HUES48 (cell line): ENCODE results near the gene ZIC5.
A peak's percentile ranks its signal among the peaks of the same experiment; 100 is the strongest.

Experiments
- H3K27ac ChIP-seq: one replicate; pipeline ENCODE4 v1.7.0; 2013; ENCODE audit warnings: low read depth, low read length, inconsistent platforms
- H3K27me3 ChIP-seq: 2 replicates; pipeline ENCODE4 v1.6.1; 2013; ENCODE audit warnings: mild to moderate bottlenecking, low read length; ENCODE audit not compliant: control insufficient read depth, insufficient read depth
- H3K36me3 ChIP-seq: 2 replicates; pipeline ENCODE4 v1.6.1; 2013; ENCODE audit warnings: low read length; ENCODE audit not compliant: control insufficient read depth, insufficient read depth
- H3K4me1 ChIP-seq: 2 replicates; pipeline ENCODE4 v1.6.1; 2013; ENCODE audit warnings: mild to moderate bottlenecking, low read length; ENCODE audit not compliant: control insufficient read depth, insufficient read depth
- H3K4me3 ChIP-seq: 2 replicates; pipeline ENCODE4 v1.5.1; 2013; ENCODE audit warnings: mild to moderate bottlenecking, low read depth, low read length
- H3K9ac ChIP-seq: 2 replicates; pipeline ENCODE4 v1.6.1; 2013; ENCODE audit warnings: mild to moderate bottlenecking, low read depth, low read length, moderate library complexity
- H3K9me3 ChIP-seq: 2 replicates; pipeline ENCODE4 v1.6.1; 2013; ENCODE audit warnings: low read length; ENCODE audit not compliant: control insufficient read depth, insufficient read depth

The ZIC5 gene

DNA sequence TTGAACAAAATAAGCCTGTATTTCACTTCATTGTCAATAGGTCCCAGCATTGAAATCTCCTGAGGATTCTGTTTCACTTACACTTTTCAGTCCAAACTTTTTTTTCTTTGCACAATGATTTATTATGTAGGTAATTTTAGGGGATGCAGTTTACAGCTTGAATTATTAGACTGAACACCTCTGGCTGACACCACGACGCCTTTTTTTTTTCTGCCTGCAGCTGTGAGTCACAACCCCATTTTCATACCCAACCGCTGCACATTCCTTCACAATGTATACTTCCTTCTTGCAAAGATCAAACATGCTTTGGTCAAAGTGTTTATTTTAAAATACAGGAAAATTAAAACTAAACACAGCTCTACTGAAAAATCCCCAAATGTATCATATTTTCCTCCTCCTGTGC lies 21.4 kb upstream of the ZIC5 start:
- no peak overlapping the region for H3K27ac ChIP-seq
- H3K9ac ChIP-seq = no peak overlapping the region
- H3K4me3 ChIP-seq = no peak overlapping the region
- H3K36me3 ChIP-seq = no peaks in the 10 kb centered on the region
- H3K9me3 ChIP-seq = no peaks in the 10 kb centered on the region
- H3K4me1 ChIP-seq = peaks cover 78% of the 10 kb centered on the region
- peaks cover 89% of the 10 kb centered on the region for H3K27me3 ChIP-seq

GRCh38 chr13:99991828-99992775 lies 20.5 kb upstream of the ZIC5 start:
- Histone ChIP-seq H3K27me3 (peaks cover 98% of the 10 kb centered on the region), H3K4me3 (peak overlapping the region; percentile 56), H3K36me3 (no peaks in the 10 kb centered on the region), H3K27ac (peak overlapping the region; percentile 22), H3K4me1 (peaks cover 86% of the 10 kb centered on the region), H3K9ac (no peak overlapping the region), H3K9me3 (no peaks in the 10 kb centered on the region)

GRCh38 chr13:99991013-99991827 lies 19.7 kb upstream of the ZIC5 start:
- H3K27me3 ChIP-seq = peaks cover 100% of the 10 kb centered on the region
- no peak overlapping the region for H3K9ac ChIP-seq
- peak overlapping the region; percentile 4 for H3K27ac ChIP-seq
- H3K36me3 ChIP-seq = peaks cover 6% of the 10 kb centered on the region
- H3K4me3 ChIP-seq = peak overlapping the region; percentile 56
- no peaks in the 10 kb centered on the region for H3K9me3 ChIP-seq
- peaks cover 88% of the 10 kb centered on the region for H3K4me1 ChIP-seq

- peak overlapping the region; percentile 56 for H3K4me3 ChIP-seq
- H3K9ac ChIP-seq = no peak overlapping the region
- no peak overlapping the region for H3K27ac ChIP-seq
- peaks cover 85% of the 10 kb centered on the region for H3K4me1 ChIP-seq
- peaks cover 12% of the 10 kb centered on the region for H3K36me3 ChIP-seq
- H3K27me3 ChIP-seq = peaks cover 98% of the 10 kb centered on the region
- no peaks in the 10 kb centered on the region for H3K9me3 ChIP-seq
These were observed 18.8 kb upstream of the ZIC5 start for GRCh38 chr13:99990126-99990977.

DNA sequence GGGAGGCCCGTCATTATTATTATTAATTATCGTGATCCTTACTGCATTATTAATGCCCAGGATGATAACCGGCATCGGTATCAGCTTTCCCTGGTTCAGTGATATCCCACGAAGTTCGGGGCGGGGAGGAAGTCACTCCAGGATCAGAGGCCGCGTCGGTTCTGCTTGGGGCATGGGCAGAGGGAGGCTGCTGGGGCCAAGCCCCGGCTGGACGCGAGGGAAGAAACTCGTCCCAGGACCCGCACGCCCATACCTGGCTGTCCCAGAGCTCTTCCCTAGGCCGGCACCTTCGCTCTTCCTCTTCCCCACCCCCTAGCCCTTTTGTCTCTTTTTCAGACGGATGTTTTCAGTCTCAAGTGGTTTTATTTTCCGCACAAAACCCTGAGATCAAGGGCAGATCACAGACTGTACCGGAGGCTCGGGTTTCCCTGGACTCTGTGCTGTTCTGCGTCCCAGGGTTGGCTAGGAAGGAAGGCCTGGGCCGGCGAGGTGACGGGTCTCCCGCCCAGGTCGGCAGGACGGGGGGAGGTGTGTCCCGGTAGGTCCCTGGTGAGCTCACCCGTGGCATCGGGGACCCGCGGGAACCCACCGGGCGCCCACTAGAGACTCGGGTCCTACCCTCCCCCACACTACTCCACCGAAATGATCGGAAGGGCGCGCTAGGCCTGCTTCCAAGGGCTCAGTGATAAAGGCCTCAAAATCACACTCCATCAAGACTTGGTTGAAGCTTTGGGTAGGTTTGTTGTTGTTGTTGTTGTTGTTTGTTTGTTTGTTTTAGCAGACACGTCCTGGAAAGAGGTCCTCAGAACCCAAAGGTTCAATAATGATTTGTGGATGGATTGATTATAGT lies 17.9 kb upstream of the ZIC5 start:
- H3K4me3 ChIP-seq = peak overlapping the region; percentile 56
- H3K4me1 ChIP-seq = peaks cover 77% of the 10 kb centered on the region
- H3K27ac ChIP-seq = peak overlapping the region; percentile 44
- peaks cover 19% of the 10 kb centered on the region for H3K36me3 ChIP-seq
- H3K9ac ChIP-seq = no peak overlapping the region
- no peaks in the 10 kb centered on the region for H3K9me3 ChIP-seq
- peaks cover 96% of the 10 kb centered on the region for H3K27me3 ChIP-seq

GRCh38 chr13:99988529-99989275 lies 17.1 kb upstream of the ZIC5 start:
- Histone ChIP-seq H3K9ac (no peak overlapping the region), H3K36me3 (peaks cover 27% of the 10 kb centered on the region), H3K27me3 (peaks cover 94% of the 10 kb centered on the region), H3K4me3 (peak overlapping the region; percentile 56), H3K27ac (peak overlapping the region; percentile 51), H3K9me3 (no peaks in the 10 kb centered on the region), H3K4me1 (peaks cover 69% of the 10 kb centered on the region)

GRCh38 chr13:99987154-99988019 lies 15.8 kb upstream of the ZIC5 start:
- no peak overlapping the region for H3K9ac ChIP-seq
- peaks cover 38% of the 10 kb centered on the region for H3K36me3 ChIP-seq
- H3K27me3 ChIP-seq = peaks cover 94% of the 10 kb centered on the region
- H3K9me3 ChIP-seq = no peaks in the 10 kb centered on the region
- peak overlapping the region; percentile 56 for H3K4me3 ChIP-seq
- H3K27ac ChIP-seq = peak overlapping the region; percentile 71
- H3K4me1 ChIP-seq = peaks cover 56% of the 10 kb centered on the region

DNA sequence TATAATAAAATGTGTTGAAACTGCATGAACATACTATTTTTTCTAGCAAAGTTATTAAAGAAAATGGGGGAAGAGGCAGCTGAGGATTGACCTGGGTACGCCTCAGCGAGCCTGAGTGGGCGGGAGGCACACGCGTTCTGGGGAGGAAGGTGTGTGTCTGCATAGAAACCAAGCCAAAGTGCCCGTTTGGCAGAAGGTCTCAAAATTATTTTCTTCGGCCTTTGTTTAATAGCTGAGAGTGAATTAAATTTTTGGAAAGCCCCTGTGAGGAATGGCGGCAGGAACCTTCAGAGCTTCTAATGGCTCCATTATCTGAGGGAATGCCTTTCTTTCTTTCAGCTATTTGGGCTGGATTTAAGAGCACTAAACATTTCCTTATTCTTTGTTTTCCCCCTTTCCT lies 15.2 kb upstream of the ZIC5 start:
- Histone ChIP-seq H3K4me1 (peaks cover 49% of the 10 kb centered on the region), H3K9me3 (no peaks in the 10 kb centered on the region), H3K27ac (peak overlapping the region; percentile 71), H3K27me3 (peaks cover 89% of the 10 kb centered on the region), H3K36me3 (peaks cover 38% of the 10 kb centered on the region), H3K9ac (no peak overlapping the region), H3K4me3 (peak overlapping the region; percentile 56)
